T-helper 22 cell (primary cell): ENCODE measurements around the gene CAMSAP2.
A peak's percentile ranks its signal among the peaks of the same experiment; 100 is the strongest.

Experiments
- DNase-seq: peaks from one replicate; pipeline ENCODE4 v3.0.0-alpha.2; 2020; ENCODE audit warnings: low read depth

The CAMSAP2 gene

DNA sequence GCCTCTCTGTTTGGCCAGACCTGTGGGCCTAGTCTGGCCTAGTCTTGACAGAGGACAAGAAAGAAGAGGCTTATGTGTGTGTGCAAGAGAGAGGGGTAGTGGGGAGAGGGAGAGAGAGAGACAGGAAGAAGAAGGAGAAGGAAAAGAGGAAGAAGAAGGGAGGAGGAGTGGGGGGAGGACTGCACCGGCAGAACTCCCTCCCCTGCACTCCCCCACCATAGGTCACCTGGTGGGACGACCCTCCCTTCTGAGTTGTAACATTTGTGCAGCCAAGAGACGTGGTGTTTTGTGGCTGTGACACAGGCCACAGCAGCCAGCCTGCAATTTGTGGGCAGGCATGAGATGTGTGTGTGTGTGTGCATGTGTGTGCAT lies 160.3 kb downstream of the CAMSAP2 start:
- DNase-seq = no peak

DNA sequence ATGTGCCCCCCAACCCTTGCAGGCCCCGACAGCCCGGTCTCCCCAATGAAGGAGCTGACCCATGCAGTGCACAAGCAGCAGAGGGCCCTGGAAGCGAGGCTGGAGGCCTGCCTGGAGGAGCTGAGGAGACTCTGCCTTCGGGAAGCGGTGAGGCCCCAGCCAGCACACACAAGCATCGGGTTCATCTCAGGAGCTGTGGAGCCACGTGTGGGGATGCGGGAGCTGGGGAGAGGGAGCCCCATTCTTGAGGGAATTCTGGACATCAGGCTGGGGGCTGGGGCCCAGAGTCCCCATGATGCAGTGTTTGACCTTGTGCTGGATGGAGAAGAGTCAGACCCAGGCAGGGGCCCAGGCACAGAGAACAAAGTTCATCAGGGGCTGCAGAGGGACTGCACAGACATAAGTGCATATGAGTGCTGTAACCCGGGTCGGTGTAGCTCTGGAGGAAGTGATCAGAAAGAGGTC lies 160.8 kb downstream of the CAMSAP2 start:
- DNase-seq = no peak

DNA sequence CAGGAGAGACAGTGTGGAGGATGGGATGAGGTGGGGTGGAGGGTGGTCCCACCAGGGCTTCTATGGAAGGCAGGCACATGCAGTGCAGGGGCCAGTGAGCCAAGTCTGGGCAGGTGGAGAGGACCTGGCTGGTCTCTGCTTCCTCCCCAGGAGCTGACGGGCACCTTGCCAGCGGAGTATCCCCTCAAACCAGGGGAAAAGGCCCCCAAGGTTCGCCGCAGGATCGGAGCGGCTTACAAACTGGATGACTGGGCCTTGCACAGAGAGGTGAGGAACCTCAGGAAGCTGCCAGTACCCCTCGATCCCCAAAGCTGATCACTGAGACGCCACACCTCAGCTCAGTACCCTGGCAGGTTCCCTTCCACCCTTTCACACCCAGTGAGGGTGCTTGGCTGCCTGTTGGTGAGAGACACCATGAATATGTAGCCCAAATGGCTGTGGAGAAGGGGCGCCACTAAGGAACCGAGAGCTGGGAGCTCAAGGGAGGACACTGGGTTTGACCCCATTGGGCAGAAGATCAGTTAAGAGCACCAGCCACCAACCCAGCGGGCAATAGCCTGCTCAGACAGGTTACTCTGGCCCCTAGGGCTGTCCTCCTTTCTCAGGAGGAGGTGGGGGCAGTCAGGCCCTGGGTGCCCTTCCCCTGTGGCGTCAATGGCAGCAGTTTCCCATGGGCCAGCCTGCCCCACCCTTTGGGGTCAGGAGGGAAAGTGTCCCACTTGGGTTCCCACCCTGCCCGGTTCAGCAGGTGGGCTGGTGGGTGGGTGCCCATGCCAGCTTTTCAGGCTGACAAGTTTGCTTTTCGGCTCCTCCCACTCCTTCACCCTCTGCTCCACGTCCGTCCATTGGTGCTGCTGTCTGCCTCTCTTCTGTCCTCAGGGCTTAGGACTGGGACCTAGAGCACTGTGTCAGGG lies 161.5 kb downstream of the CAMSAP2 start:
- DNase-seq = no peak

DNA sequence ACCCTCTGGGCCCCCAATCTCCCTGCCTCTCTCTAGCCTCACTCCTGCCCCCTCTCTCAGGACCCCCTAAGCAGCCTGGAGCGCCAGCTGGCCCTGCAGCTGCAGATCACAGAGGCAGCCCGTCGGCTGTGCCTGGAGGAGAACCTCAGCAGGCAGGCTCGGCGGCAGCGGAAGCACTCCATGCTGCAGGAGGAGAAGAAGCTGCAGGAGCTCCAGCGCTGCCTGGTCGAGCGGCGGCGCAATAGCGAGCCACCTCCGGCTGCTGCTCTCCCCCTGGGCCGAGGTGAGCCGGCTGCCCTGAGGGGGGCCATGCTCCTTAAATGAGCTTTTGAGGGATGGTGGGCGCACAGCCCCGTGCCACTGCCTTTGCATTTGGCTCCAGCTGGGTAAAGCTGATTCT lies 162.2 kb downstream of the CAMSAP2 start:
- no peak for DNase-seq

DNA sequence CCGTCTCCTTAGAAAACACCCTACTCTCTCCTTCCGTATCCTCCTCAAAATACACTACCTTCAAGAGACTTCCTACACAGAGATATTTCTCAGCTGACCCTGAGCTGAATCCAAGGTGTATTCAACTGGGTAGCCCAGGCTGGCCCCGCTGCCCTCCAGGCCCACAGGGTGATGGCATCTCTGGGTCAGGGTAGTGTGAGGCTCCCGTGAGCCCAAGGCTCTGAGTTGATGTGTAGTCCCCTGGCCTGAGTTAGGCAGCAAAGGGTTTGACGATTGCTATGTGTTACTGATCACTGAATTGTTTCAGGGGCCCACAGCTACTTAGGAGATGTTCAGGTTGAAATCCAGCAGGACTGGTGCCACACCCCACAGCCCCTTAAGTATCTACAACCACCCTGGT lies 162.7 kb downstream of the CAMSAP2 start:
- DNase-seq = no peak

DNA sequence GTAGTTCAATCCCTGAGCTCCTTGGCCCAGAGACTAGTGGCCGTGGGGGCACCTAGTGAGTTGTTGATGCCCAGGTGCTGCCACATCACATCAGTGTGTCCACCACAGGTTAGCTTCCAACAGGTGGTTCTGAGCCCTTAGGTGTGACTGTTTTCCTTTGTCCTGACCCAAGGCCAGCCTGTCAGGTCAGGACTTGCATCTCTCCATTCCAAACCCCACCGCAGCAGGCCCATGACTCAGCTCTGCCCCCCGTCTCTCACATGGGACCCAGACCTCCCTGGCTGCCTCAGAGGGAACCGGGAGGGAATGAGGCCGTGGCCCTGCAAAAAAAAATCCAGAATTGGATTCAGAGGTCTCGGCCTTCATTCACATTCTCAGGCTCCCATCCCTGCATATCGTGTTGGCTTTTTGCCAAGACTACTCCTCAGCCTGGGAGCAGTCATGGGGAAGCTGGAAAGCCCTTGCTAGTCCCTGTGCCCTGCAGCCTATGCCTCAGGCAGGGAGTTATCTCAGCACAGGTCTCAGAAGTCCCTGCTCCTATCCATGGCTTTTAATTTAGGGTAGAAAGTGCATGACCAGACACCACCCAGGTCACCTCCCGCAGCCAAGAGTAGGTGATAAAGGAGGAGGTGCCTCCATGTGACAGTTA lies 163.2 kb downstream of the CAMSAP2 start:
- DNase-seq = no peak

DNA sequence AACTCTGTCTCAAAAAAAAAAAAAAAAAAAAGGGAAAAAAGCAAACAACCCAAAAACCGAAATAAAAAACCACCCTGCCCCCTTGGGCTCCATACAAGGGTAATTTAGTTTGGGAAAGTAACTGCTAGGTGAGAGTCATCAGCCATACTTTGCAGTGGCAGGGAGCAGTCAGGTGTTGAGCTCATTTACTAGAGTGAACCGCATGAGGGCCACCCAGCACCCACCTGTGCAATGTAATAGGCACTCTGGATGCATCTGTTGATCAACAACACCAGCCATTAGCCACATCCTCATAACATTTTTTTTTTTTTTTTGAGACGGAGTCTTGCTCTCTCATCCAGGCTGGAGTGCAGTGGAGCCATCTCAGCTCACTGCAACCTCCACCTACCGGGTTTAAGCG lies 165.1 kb downstream of the CAMSAP2 start:
- DNase-seq = no peak

DNA sequence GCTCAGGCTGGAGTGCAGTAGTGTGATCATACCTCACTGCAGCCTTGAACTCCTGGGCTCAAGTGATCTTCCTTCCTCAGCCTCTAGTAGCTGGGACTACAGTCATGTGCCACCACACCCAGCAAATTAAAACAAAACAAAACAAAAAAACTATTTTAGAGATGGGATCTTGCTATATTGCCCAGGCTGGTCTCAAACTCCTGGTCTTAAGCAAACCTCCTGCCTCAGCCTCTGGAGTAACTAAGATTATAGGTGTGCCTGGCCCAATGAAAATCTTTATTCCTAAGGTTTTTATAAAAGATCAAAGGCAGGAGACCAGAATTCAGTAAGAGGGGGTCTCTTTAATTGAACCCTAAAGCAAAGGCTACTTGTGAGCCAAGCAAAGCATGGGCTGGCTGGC lies 166.1 kb downstream of the CAMSAP2 start:
- DNase-seq = no peak

DNA sequence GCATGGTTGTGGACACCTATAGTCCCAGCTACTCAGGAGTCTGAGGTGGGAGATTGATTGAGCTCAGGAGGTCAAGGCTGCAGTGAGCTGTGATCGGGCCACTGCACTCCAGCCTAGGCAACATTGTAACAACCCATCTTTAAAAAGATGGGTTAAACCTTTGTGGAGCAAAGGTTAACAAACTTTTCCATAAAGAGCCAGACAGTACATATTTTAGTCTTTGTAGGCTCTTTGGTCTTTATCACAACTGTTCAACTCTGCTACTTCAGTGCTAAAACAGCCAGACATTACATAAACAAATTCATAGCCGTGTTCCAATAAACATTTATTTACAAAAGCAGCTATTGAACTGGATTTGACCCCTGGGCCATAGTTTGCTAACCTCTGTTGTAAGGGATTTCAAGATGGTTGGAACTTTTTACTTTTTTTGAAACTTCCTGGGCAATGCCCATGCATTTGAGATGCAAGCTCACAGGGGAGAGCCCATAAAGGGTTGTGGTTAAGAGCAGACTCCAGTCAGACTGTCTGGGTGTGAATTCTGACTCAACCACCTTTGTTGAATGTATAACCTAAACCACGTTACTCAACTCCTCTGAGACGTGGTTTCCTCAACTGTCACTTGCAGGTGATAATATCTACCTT lies 166.8 kb downstream of the CAMSAP2 start:
- peak; percentile 41 for DNase-seq

DNA sequence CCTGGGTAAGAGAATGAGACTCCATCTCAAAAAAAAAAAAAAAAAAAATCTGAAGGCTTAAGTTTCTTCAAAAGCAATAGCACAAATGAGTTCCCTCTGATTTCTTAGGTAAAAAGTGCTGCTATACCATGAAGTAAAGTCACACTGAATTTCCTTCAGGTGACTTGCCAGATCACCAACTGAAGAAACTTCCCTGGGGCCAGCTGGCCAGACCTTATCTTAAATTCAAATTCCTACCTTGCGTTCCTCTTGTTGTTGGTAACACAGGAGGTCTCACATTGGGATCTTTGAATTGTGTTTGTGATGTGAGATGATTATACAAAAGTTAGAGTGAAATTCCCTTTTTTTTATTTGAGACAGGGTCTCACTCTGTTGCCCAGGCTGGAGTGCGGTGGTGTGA lies 167.8 kb downstream of the CAMSAP2 start:
- DNase-seq = no peak

DNA sequence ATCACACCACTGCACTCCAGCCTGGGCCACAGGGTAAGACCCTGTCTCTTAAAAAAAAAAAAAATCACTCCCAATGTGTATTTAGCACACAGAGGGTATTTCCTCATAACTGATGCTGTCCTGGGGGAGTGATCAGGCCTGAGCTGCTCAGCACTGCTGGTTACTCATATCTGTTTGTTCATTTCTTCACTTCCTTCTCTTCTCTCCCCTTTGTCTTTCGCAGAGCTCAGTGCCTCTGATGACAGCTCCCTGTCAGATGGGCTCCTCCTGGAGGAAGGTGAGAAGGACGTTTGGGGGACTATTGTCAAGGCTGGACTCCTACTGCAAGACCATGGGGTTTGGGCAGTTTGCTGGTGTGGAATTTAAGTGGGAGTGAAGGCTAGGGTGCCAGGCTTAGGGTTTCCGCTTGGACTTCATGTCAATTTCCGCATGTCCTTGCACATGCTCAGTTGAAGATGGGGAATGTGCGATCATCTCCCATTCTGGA lies 169.0 kb downstream of the CAMSAP2 start:
- no peak for DNase-seq

DNA sequence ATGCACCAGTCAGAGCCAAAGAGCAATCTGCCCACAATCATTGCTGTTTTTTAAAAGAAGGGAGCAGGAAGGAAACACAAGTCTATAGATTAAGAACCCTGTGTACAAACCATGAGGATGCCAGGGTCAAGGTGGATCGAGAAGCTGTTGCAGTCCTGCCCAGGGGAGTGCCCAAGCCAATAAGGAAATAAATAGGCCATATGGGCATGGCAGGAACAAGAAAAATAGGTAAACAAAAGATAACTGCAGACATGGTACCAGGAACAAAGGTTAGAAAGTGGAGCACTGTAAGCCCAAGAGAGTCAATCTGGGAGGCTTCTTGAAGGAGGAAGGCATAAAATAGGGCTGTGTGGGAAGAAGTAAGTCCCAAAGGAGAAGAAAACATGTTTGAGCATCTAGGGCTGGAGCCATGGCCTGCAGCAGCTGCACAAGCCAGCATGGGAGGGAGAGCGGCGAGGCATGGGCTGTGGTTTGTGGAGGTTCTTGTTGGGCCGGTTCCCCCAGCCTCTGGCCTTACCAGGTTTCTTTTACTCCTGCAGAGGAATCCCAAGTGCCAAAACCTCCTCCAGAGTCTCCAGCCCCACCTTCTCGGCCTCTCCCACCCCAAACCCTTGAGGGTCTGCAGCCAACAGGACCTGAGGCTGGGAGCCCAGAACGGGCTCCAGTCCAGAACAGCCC lies 169.6 kb downstream of the CAMSAP2 start:
- no peak for DNase-seq

DNA sequence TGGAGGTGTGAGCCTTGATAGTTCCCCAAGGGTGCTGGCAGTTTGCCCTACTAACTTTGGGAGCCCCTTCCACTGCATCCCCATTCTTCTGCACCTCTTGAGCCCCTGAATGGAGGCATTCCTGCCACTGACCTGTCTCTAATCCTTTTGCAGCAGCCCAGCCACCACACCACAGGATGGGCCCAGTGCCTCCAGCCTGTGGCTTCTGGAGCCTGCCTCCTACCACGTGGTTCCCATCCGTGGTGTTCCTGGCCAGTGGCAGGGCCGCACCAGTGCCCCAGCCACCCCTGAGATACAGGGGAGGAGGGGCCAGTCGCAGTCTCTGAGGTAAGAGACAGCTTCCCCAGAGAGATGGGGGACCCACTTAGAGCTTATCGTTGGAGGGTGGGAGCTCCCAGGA lies 170.4 kb downstream of the CAMSAP2 start:
- DNase-seq = no peak

DNA sequence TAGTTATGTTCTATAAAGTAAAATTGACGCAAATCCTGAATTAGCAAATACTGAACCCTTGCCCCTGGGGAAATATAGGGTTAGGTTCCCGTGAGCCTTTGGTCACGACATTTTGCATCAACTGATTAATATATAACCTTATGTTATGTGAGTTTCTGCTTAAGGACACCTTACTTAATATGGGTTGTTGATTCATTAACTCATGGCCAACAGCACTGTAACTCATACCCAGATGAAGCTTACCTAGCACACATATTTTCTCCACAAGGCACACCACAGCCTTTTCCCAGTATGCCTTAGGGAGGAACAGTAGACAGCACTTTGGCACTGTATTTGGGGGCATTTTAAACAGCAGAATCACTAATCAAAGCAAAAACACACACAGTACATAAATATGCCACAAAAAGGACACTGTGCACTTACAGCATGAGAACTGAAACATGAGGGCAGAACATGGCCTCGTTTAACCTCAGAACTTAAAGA lies 171.1 kb downstream of the CAMSAP2 start:
- no peak for DNase-seq
